A549 (cell line): ENCODE measurements around the gene DLG2. TPM values are rescaled to one million over a fixed set of nuclear protein-coding genes. Genes with fewer than 3 reads are reported as not detected.

ENCODE experiments used
- ATAC-seq, 2 experiments: fragments of 200-7000 bp in 1 of 2; fragments of >200 bp in 1 of 2; cut with Nextera tagmentation in 1 of 2; cut with Tn5 transposase in 1 of 2; 3 replicates each; pipeline versions ENCODE4 v1.8.0 to v1.9.1; 2018 to 2020; ENCODE audit warnings: mild to moderate bottlenecking in 1 of 2, moderate library complexity in 1 of 2
- CTCF ChIA-PET: fragments of 300-600 bp; sonication (Branson Sonifier 250); formaldehyde crosslinking; extraction: SDS; loops from one replicate; lab custom pipeline; 2021; ENCODE audit warnings: antibody characterized with exemption, inconsistent platforms; lab: Yijun Ruan, JAX
- POLR2A ChIA-PET: fragments of 350-600 bp; formaldehyde crosslinking; extraction: SDS; loops from one replicate; lab custom pipeline; 2021; ENCODE audit warnings: antibody characterized with exemption, inconsistent platforms; lab: Yijun Ruan, JAX
- DNase-seq, 2 experiments: peaks; one replicate each; pipeline versions ENCODE4 v3.0.0 to v3.0.0-alpha.2; 2011 to 2016; ENCODE audit warnings: low read depth in 1 of 2, low spot score in 1 of 2
- FAIRE-seq: peaks from 2 replicates; lab custom pipeline; 2011; peaks lifted over from hg19 to GRCh38; lab: Jason Lieb, UNC
- H3K27ac ChIP-seq, 2 experiments: fragments of >200 bp; sonication (Bioruptor Twin); formaldehyde crosslinking; 3 replicates each; pipeline ENCODE4 v1.5.1; 2016 to 2017
- H3K4me1 ChIP-seq: fragments of >200 bp; sonication (Bioruptor Twin); formaldehyde crosslinking; 3 replicates; pipeline ENCODE4 v1.6.1; 2016
- H3K4me2 ChIP-seq: fragments of >200 bp; sonication (Bioruptor Twin); formaldehyde crosslinking; 3 replicates; pipeline ENCODE4 v1.6.1; 2016
- H3K4me3 ChIP-seq: fragments of >200 bp; sonication (Bioruptor Twin); formaldehyde crosslinking; 3 replicates; pipeline ENCODE4 v1.5.1; 2016
- H3K9me3 ChIP-seq: fragments of >200 bp; sonication (Bioruptor Twin); formaldehyde crosslinking; 3 replicates; pipeline ENCODE4 v1.6.1; 2016
- ATOH8 ChIP-seq: fragments of 250-450 bp; sonication (Bioruptor Pico); IDR thresholded peaks from 2 replicates; pipeline ENCODE4 v1.5.0; 2020; ENCODE audit warnings: low read depth, mild to moderate bottlenecking, moderate library complexity
- BHLHE40 ChIP-seq: IDR thresholded peaks from 2 replicates; pipeline ENCODE4 v1.6.1; 2012; ENCODE audit warnings: low read depth, low read length, inconsistent platforms
- CBX8 ChIP-seq: fragments of 200-600 bp; sonication (generic); IDR thresholded peaks from 2 replicates; pipeline ENCODE4 v1.6.1; 2016
- CEBPB ChIP-seq, 2 experiments: fragments of >200 bp in 1 of 2; sonication (Bioruptor Twin) in 1 of 2; formaldehyde crosslinking in 1 of 2; IDR thresholded peaks; 2 replicates each; pipeline ENCODE4 v1.6.1; 2012 to 2016
- E2F6 ChIP-seq: IDR thresholded peaks from 2 replicates; pipeline ENCODE4 v1.6.1; 2012; ENCODE audit warnings: low read depth, borderline replicate concordance
- EHMT2 ChIP-seq: fragments of 200-600 bp; sonication (generic); IDR thresholded peaks from 2 replicates; pipeline ENCODE4 v1.6.1; 2016; ENCODE audit warnings: antibody characterized with exemption, low read depth, mild to moderate bottlenecking, moderate library complexity
- EP300 ChIP-seq, 2 experiments: fragments of >200 bp; sonication (Bioruptor Twin); formaldehyde crosslinking; IDR thresholded peaks; 2 replicates in 1 of 2; 3 replicates in 1 of 2; pipeline ENCODE4 v1.6.1; 2016 to 2017
- GATA3 ChIP-seq: IDR thresholded peaks from 2 replicates; pipeline ENCODE4 v1.6.1; 2012; ENCODE audit warnings: borderline replicate concordance
- HDAC2 ChIP-seq: fragments of 200-600 bp; sonication (generic); IDR thresholded peaks from 2 replicates; pipeline ENCODE4 v1.6.1; 2016
- HEYL ChIP-seq: fragments of 250-450 bp; sonication (Bioruptor Pico); IDR thresholded peaks from 2 replicates; pipeline ENCODE4 v1.8.0; 2021; ENCODE audit warnings: mild to moderate bottlenecking, moderate library complexity
- HOXA7 ChIP-seq: fragments of 250-450 bp; sonication (Bioruptor Pico); IDR thresholded peaks from 2 replicates; pipeline ENCODE4 v1.5.0; 2020; ENCODE audit warnings: mild to moderate bottlenecking, moderate library complexity
- HOXB5 ChIP-seq: fragments of 250-450 bp; sonication (Bioruptor Pico); IDR thresholded peaks from 2 replicates; pipeline ENCODE4 v1.5.0; 2020; ENCODE audit warnings: mild to moderate bottlenecking, moderate library complexity
- JUNB ChIP-seq: fragments of >200 bp; sonication (Bioruptor Twin); formaldehyde crosslinking; IDR thresholded peaks from 2 replicates; pipeline ENCODE4 v1.6.1; 2016
- KDM1A ChIP-seq: fragments of 200-600 bp; sonication (generic); IDR thresholded peaks from 2 replicates; pipeline ENCODE4 v1.6.1; 2016; ENCODE audit warnings: low read depth, mild to moderate bottlenecking
- MAFK ChIP-seq: fragments of 450-650 bp; IDR thresholded peaks from 2 replicates; pipeline ENCODE4 v1.6.1; 2014; ENCODE audit not compliant: partially characterized antibody
- MYC ChIP-seq: IDR thresholded peaks from 2 replicates; pipeline ENCODE4 v1.6.1; 2012; ENCODE audit warnings: mild to moderate bottlenecking, inconsistent platforms, low read length, improper control_type of control experiment, borderline replicate concordance
- NFE2L2 ChIP-seq: fragments of 150-350 bp; conservative IDR thresholded peaks from 2 replicates; pipeline ENCODE4 v1.6.1; 2014; ENCODE audit warnings: low read length
- NPAS2 ChIP-seq: fragments of 250-450 bp; sonication (Bioruptor Pico); IDR thresholded peaks from 2 replicates; pipeline ENCODE4 v1.8.0; 2022; ENCODE audit warnings: mild to moderate bottlenecking, moderate library complexity, borderline replicate concordance
- RAD21 ChIP-seq, 2 experiments: fragments of >200 bp in 1 of 2; sonication (Bioruptor Twin) in 1 of 2; formaldehyde crosslinking in 1 of 2; IDR thresholded peaks in 1 of 2; conservative IDR thresholded peaks in 1 of 2; 2 replicates in 1 of 2; 3 replicates in 1 of 2; pipeline ENCODE4 v1.6.1; 2012 to 2018; ENCODE audit warnings: inconsistent platforms in 1 of 2
- RARB ChIP-seq: fragments of 250-450 bp; sonication (Bioruptor Pico); IDR thresholded peaks from 2 replicates; pipeline ENCODE4 v1.8.0; 2021; ENCODE audit warnings: mild to moderate bottlenecking, moderate library complexity
- RFX5 ChIP-seq: fragments of 450-650 bp; IDR thresholded peaks from 2 replicates; pipeline ENCODE4 v1.7.1; 2014; ENCODE audit warnings: antibody characterized with exemption, mild to moderate bottlenecking, moderate library complexity
- SREBF2 ChIP-seq: fragments of 450-650 bp; IDR thresholded peaks from 2 replicates; pipeline ENCODE4 v1.6.1; 2014; ENCODE audit warnings: mild to moderate bottlenecking, moderate library complexity
- TFCP2L1 ChIP-seq: fragments of 250-450 bp; sonication (Bioruptor Pico); IDR thresholded peaks from 2 replicates; pipeline ENCODE4 v1.5.0; 2021; ENCODE audit warnings: mild to moderate bottlenecking
- ZC3H11A ChIP-seq: fragments of 450-650 bp; IDR thresholded peaks from 2 replicates; pipeline ENCODE4 v1.6.1; 2014; ENCODE audit warnings: antibody characterized with exemption, mild to moderate bottlenecking
- ZFP36 ChIP-seq: fragments of 450-650 bp; IDR thresholded peaks from 2 replicates; pipeline ENCODE4 v1.6.1; 2014; ENCODE audit warnings: borderline replicate concordance; ENCODE audit not compliant: partially characterized antibody
- WGBS: methylation state at CpG from one replicate; pipeline ENCODE4 v1.1.6; 2017; ENCODE audit errors: missing lambda C conversion rate; 5-methylcytosine and 5-hydroxymethylcytosine counted together
- polyA plus RNA-seq, 4 experiments: library from polyadenylated mRNA; depleted of rRNA in 3 of 4; stranded (reverse); fragments of >200 nt; fragmentation: RNase III in 1 of 4; extraction: RNeasy Plus Mini Kit Qiagen cat#74134 plus additional on column Dnase treatment in 1 of 4; gene quantifications; 2 replicates in 3 of 4; 3 replicates in 1 of 4; pipeline ENCODE4 v1.2.3, GENCODE V29; 2011 to 2017
- TF ChIP-seq, protein P1 (sequence below): fragments of 150-350 bp; IDR thresholded peaks from 2 replicates; pipeline ENCODE4 v1.6.1; 2014; ENCODE audit warnings: low read depth, mild to moderate bottlenecking, low read length
- TF ChIP-seq, protein P2 (sequence below): fragments of >200 bp; sonication (Bioruptor Twin); formaldehyde crosslinking; IDR thresholded peaks from 2 replicates; pipeline ENCODE4 v1.6.1; 2016

Gene DLG2
- polyA plus RNA-seq, 2 of the 4 experiments (the other 2 are of a cell fraction) = 0.26 to 0.79 TPM

DNA sequence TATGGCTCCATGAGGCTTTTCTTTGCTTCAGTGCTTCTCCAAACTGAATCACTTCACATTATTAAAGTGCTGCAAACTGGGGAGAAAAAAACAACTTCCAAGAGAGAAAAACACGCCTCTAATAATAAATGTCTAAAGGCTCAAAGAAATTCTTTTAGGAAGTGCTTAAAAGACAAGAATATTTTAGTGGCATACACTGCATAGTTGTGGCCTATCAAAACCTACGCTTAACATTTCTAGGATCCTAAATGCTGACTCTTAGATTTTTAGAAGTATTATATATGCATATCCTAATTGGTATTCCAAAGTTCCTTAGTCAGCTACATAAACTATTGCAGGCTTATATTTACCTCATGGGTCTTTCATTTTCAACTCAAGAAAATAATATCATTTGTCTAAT lies 1462.0 kb downstream of the DLG2 start:
- ATAC-seq (no peak), FAIRE-seq (no peak), DNase-seq (no peak)
- POLR2A ChIA-PET = no interaction called here
- Histone ChIP-seq H3K9me3 (no peaks in the 10 kb centered on the region), H3K4me3 (no peak overlapping the region), H3K4me2 (no peak overlapping the region), H3K27ac (no peak overlapping the region), H3K4me1 (no peaks in the 10 kb centered on the region)
- CTCF ChIA-PET = no interaction called here
- no peak for TF ChIP-seq HOXA7 (CRISPR knock-in tag)
- peak; percentile 23 for TF ChIP-seq MAFK
- TF ChIP-seq GATA3 = no peak
- WGBS = 15% methylated on average over 2 of the region's 2 CpGs

- 7% methylated on average over 2 of the region's 2 CpGs for WGBS
- ChIA-PET POLR2A (no interaction called here), CTCF (no interaction called here)
- no peak for TF ChIP-seq EP300 (IDR thresholded peaks at IDR 0.05)
- TF ChIP-seq ZC3H11A = no peak
- no peak for TF ChIP-seq MYC
- no peak for TF ChIP-seq KDM1A
- no peak for TF ChIP-seq HOXB5 (CRISPR knock-in tag)
- no peak for TF ChIP-seq E2F6
- TF ChIP-seq RAD21 (conservative IDR thresholded peaks at IDR 0.05 in 1 of 2, IDR thresholded peaks at IDR 0.05 in 1 of 2) = no peak
- TF ChIP-seq ZFP36 = no peak
- TF ChIP-seq ATOH8 = no peak
- TF ChIP-seq RARB (CRISPR knock-in tag) = no peak
- Histone ChIP-seq H3K4me2 (no peak overlapping the region), H3K27ac (no peak overlapping the region), H3K4me3 (no peak overlapping the region), H3K4me1 (no peaks in the 10 kb centered on the region), H3K9me3 (no peaks in the 10 kb centered on the region)
- no peak for FAIRE-seq
- DNase-seq = no peak
- ATAC-seq = no peak
Observed at GRCh38 chr11:84164728-84165127, 1462.4 kb downstream of the DLG2 start.

- ChIA-PET CTCF (no interaction called here), POLR2A (no interaction called here)
- DNase-seq (no peak), FAIRE-seq (no peak), ATAC-seq (no peak)
- Histone ChIP-seq H3K4me3 (no peak overlapping the region), H3K9me3 (no peaks in the 10 kb centered on the region), H3K27ac (no peak overlapping the region), H3K4me2 (no peak overlapping the region), H3K4me1 (no peaks in the 10 kb centered on the region)
- TF ChIP-seq HDAC2 = no peak
- no peak for TF ChIP-seq CEBPB (IDR thresholded peaks at IDR 0.05)
- no peak for TF ChIP-seq E2F6
- no peak for TF ChIP-seq BHLHE40
- TF ChIP-seq JUNB = no peak
- no peak for TF ChIP-seq CBX8
- TF ChIP-seq, protein P1, sequence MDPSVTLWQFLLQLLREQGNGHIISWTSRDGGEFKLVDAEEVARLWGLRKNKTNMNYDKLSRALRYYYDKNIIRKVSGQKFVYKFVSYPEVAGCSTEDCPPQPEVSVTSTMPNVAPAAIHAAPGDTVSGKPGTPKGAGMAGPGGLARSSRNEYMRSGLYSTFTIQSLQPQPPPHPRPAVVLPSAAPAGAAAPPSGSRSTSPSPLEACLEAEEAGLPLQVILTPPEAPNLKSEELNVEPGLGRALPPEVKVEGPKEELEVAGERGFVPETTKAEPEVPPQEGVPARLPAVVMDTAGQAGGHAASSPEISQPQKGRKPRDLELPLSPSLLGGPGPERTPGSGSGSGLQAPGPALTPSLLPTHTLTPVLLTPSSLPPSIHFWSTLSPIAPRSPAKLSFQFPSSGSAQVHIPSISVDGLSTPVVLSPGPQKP = no peak
- TF ChIP-seq RFX5 = no peak
- TF ChIP-seq, protein P2, sequence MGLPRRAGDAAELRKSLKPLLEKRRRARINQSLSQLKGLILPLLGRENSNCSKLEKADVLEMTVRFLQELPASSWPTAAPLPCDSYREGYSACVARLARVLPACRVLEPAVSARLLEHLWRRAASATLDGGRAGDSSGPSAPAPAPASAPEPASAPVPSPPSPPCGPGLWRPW = no peak
- TF ChIP-seq EP300 (IDR thresholded peaks at IDR 0.05) = no peak
- no peak for TF ChIP-seq NPAS2 (CRISPR knock-in tag)
- TF ChIP-seq HOXB5 (CRISPR knock-in tag) = no peak
- TF ChIP-seq SREBF2 = no peak
- no peak for TF ChIP-seq HEYL (CRISPR knock-in tag)
- TF ChIP-seq TFCP2L1 (CRISPR knock-in tag) = no peak
- no peak for TF ChIP-seq NFE2L2
- TF ChIP-seq MYC = no peak
- no peak for TF ChIP-seq GATA3
- no peak for TF ChIP-seq KDM1A
- TF ChIP-seq EHMT2 = no peak
Observed at GRCh38 chr11:84163116-84163515, 1464.0 kb downstream of the DLG2 start.
